ENCODE results near the gene TP53I3.
"Not testable (repeated sequence)": the region's sequence is repeated elsewhere in the genome, so short reads cannot be mapped to it uniquely, and the experiment has no call there.

Gene TP53I3

DNA sequence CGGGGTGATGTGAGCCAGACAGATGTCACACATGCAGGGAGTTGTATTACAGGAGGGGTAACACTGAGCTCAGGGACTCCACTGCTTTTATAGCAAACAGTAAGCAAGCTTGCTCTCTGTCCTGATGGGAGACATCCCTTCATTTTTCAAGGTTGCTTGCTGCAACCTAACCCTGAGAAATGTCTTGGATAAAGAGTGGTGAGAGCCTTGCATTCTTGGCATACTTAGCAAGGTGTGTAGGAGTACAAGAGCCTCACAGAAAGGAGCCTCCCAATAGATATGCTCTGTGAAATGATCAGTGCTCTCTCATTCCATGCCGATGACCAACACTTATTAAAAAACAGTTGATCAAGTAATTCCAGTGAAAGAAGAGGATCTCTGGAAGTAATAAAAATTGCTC, 30.4 kb upstream of the TP53I3 start:
- no peak overlapping the region for H3K4me3 ChIP-seq (ENCODE audit: low read length in 2 of 2)
- no peak overlapping the region for H3K27ac ChIP-seq (ENCODE audit: low read length)
- H3K9me3 ChIP-seq (ENCODE audit: control insufficient read depth in 2 of 2, low read length in 2 of 2), result no peaks in the 10 kb centered on the region
- no peak overlapping the region for H3K9ac ChIP-seq (ENCODE audit: low read length in 2 of 2)
- no peaks in the 10 kb centered on the region for H3K4me1 ChIP-seq (ENCODE audit: control insufficient read depth, insufficient read depth, low read length)
- peaks cover 5 to 6% of the 10 kb centered on the region in 2 donors for H3K36me3 ChIP-seq (ENCODE audit: control insufficient read depth in 2 of 2, insufficient read depth in 2 of 2, low read length in 2 of 2)
- no peaks in the 10 kb centered on the region for H3K27me3 ChIP-seq (ENCODE audit: control insufficient read depth in 1 of 2, insufficient read depth in 2 of 2, low read length in 2 of 2)

DNA sequence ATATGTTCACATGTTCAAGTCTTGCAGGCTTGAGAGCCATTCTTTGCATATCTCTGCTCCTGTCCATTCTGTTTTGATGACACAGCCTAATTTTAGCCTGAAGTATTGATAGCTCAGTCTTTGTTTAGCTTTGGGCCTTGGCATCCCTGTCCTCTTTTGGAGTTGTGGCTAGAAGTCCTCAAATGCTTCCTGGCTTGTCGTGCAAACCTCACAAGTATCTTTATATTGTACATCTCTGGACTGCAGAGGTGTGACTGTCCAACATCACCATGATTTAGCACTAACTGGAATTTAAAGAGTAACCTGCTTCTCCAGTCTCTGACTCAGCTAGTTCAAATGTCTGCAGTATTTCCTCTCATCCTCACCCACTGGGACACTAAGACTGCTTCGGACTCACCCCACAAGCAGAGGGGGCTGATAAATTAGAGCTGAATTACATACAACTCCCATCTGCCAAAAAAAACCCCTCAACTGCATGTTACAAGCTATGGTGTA, 26.8 kb upstream of the TP53I3 start:
- no peaks in the 10 kb centered on the region for H3K27me3 ChIP-seq (ENCODE audit: control insufficient read depth in 1 of 2, insufficient read depth in 2 of 2, low read length in 2 of 2)
- no peaks in the 10 kb centered on the region for H3K9me3 ChIP-seq (ENCODE audit: control insufficient read depth in 2 of 2, low read length in 2 of 2)
- H3K4me3 ChIP-seq (ENCODE audit: low read length in 2 of 2), result no peak overlapping the region
- no peak overlapping the region for H3K27ac ChIP-seq (ENCODE audit: low read length)
- H3K4me1 ChIP-seq (ENCODE audit: control insufficient read depth, insufficient read depth, low read length), result no peaks in the 10 kb centered on the region
- peaks cover 5 to 6% of the 10 kb centered on the region in 2 donors for H3K36me3 ChIP-seq (ENCODE audit: control insufficient read depth in 2 of 2, insufficient read depth in 2 of 2, low read length in 2 of 2)
- no peak overlapping the region for H3K9ac ChIP-seq (ENCODE audit: low read length in 2 of 2)

DNA sequence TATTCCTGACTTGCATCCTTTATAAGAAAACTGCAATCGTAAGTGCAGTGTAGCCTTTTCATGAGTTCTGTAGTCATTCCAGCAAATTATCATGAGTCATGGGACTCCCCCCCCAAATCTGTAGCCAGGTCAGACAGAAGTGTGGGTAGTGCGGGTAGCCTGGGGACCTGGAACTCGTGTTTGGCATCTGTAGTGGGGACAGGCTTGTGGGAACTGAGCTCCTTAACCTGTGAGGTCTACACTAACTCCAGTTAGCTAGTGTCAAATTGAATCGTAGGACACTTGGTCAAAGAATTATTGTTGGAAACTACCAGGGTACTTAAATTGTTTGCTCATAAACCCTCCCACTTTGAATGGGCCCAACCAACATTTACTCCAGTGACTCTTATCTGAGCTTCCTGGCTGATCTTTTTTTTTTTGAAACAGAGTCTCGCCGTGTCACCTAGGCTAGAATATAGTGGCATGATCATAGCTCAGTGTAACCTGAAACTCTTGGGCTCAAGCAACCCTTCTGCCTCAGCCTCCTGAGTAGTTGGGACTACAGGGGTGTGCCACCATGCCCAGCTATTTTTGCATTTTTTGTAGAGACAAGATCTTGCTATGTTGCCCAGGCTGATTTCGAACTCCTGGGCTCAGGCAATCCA, 26.1 kb upstream of the TP53I3 start:
- no peak overlapping the region for H3K9ac ChIP-seq (ENCODE audit: low read length in 2 of 2)
- H3K4me1 ChIP-seq (ENCODE audit: control insufficient read depth, insufficient read depth, low read length), result no peaks in the 10 kb centered on the region
- no peak overlapping the region for H3K4me3 ChIP-seq (ENCODE audit: low read length in 2 of 2)
- H3K27me3 ChIP-seq (ENCODE audit: control insufficient read depth in 1 of 2, insufficient read depth in 2 of 2, low read length in 2 of 2), result no peaks in the 10 kb centered on the region
- H3K36me3 ChIP-seq (ENCODE audit: control insufficient read depth in 2 of 2, insufficient read depth in 2 of 2, low read length in 2 of 2), result peaks cover 5 to 6% of the 10 kb centered on the region in 2 donors
- no peak overlapping the region for H3K27ac ChIP-seq (ENCODE audit: low read length)
- no peaks in the 10 kb centered on the region for H3K9me3 ChIP-seq (ENCODE audit: control insufficient read depth in 2 of 2, low read length in 2 of 2)

DNA sequence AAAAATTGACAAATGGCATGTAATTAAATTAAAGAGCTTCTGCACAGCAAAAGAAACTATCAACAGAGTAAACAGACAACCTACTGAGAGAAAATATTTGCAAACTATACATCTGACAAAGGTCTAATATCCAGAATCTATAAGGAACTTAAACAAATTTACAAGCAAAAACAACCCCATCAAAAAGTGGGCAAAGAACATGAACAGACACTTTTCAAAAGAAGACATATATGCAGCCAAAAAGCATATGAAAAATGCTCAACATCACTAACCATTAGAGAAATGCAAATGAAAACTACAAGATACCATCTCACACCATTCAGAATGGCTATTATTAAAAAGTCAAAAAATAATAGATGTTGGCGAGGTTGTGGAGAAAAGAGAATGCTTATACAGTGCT, 24.8 kb upstream of the TP53I3 start:
- not testable (repeated sequence) for H3K4me1 ChIP-seq (ENCODE audit: control insufficient read depth, insufficient read depth, low read length); H3K27me3 ChIP-seq (ENCODE audit: control insufficient read depth in 1 of 2, insufficient read depth in 2 of 2, low read length in 2 of 2); H3K9ac ChIP-seq (ENCODE audit: low read length in 2 of 2); H3K9me3 ChIP-seq (ENCODE audit: control insufficient read depth in 2 of 2, low read length in 2 of 2); H3K36me3 ChIP-seq (ENCODE audit: control insufficient read depth in 2 of 2, insufficient read depth in 2 of 2, low read length in 2 of 2); H3K27ac ChIP-seq (ENCODE audit: low read length); H3K4me3 ChIP-seq (ENCODE audit: low read length in 2 of 2)

DNA sequence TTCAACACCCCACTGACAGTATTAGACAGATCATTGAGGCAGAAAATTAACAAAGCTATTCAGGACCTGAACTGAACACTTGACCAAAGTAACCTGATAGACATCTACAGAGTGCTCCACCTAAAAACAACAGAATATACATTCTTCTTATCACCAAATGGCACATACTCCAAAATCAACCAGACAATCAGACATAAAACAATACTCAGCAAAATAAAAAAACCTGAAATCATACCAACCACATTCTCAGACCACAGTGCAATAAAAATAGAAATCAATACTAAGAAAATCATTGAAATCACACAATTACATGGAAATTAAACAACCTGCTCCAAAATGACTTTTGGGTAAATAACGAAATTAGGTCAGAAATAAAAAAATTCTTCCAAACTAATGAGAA, 22.7 kb upstream of the TP53I3 start:
- H3K4me3 ChIP-seq (ENCODE audit: low read length in 2 of 2), result no peak overlapping the region
- H3K36me3 ChIP-seq (ENCODE audit: control insufficient read depth in 2 of 2, insufficient read depth in 2 of 2, low read length in 2 of 2), result peaks cover 0 to 5% of the 10 kb centered on the region in 2 donors
- no peak overlapping the region for H3K27ac ChIP-seq (ENCODE audit: low read length)
- H3K9ac ChIP-seq (ENCODE audit: low read length in 2 of 2), result no peak overlapping the region
- H3K4me1 ChIP-seq (ENCODE audit: control insufficient read depth, insufficient read depth, low read length), result peaks cover 7% of the 10 kb centered on the region
- H3K9me3 ChIP-seq (ENCODE audit: control insufficient read depth in 2 of 2, low read length in 2 of 2), result no peaks in the 10 kb centered on the region
- no peaks in the 10 kb centered on the region for H3K27me3 ChIP-seq (ENCODE audit: control insufficient read depth in 1 of 2, insufficient read depth in 2 of 2, low read length in 2 of 2)

DNA sequence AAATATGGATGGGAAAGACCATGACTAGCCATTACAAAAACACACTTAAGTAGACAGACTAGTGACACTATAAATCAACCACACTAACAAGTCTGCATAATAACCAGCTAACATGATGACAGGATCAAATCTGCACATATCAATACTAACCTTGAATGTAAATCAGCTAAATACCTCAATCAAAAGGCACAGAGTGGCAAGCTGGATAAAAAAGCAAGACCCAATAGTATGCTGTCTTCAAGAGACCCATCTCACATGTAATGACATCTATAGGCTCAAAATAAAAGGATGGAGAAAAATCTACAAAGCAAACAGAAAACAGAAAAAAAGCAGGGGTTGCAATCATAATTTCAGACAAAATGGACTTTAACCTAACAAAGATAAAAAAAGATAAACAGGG, 22.2 kb upstream of the TP53I3 start:
- H3K27me3 ChIP-seq (ENCODE audit: control insufficient read depth in 1 of 2, insufficient read depth in 2 of 2, low read length in 2 of 2), result no peaks in the 10 kb centered on the region
- H3K9me3 ChIP-seq (ENCODE audit: control insufficient read depth in 2 of 2, low read length in 2 of 2), result no peaks in the 10 kb centered on the region
- no peak overlapping the region for H3K9ac ChIP-seq (ENCODE audit: low read length in 2 of 2)
- H3K4me3 ChIP-seq (ENCODE audit: low read length in 2 of 2), result no peak overlapping the region
- no peak overlapping the region for H3K27ac ChIP-seq (ENCODE audit: low read length)
- H3K36me3 ChIP-seq (ENCODE audit: control insufficient read depth in 2 of 2, insufficient read depth in 2 of 2, low read length in 2 of 2), result peaks cover 0 to 5% of the 10 kb centered on the region in 2 donors
- peaks cover 7% of the 10 kb centered on the region for H3K4me1 ChIP-seq (ENCODE audit: control insufficient read depth, insufficient read depth, low read length)

DNA sequence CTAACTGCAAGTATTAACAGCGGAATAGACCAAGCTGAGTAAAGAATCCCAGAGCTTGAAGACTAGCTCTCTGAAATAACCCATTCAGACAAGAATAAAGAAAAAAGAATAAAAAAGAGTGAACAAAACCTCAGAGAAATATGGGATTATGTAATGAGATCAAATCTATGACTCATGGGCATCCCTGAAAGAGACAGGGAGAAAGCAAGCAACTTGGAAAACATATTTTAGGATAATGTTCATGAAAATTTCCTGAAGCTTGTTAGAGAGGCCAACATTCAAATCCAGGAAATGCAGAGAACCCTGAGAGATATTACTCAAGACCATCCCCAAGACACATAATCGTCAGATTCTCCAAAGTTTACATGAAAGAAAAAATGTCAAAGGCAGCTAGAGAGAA, 21.2 kb upstream of the TP53I3 start:
- Histone ChIP-seq H3K27ac (ENCODE audit: low read length) (no peak overlapping the region), H3K9ac (ENCODE audit: low read length in 2 of 2) (no peak overlapping the region), H3K4me3 (ENCODE audit: low read length in 2 of 2) (no peak overlapping the region), H3K36me3 (ENCODE audit: control insufficient read depth in 2 of 2, insufficient read depth in 2 of 2, low read length in 2 of 2) (peaks cover 0 to 5% of the 10 kb centered on the region in 2 donors), H3K4me1 (ENCODE audit: control insufficient read depth, insufficient read depth, low read length) (peaks cover 7% of the 10 kb centered on the region), H3K9me3 (ENCODE audit: control insufficient read depth in 2 of 2, low read length in 2 of 2) (no peaks in the 10 kb centered on the region), H3K27me3 (ENCODE audit: control insufficient read depth in 1 of 2, insufficient read depth in 2 of 2, low read length in 2 of 2) (no peaks in the 10 kb centered on the region)

DNA sequence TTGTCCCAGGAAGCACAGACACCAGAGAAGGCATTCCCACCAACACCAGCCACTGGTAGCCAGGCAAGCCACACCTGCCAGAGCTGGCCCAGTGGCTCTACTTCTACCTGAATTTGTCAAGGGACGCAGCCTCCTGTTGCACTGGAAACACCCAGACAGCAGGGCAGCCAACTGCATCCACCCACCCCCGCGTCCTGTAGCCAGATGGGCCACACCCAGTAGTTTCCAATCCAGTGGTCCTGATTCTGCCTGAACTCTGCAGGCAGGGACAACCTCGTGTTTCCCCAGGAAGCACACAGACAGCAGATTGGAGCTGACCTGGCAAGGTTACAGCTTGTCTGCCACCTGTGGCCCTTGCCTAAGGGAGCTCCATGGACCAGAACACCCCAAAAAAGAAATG, 20.3 kb upstream of the TP53I3 start:
- H3K4me3 ChIP-seq (ENCODE audit: low read length in 2 of 2), result no peak overlapping the region
- H3K9ac ChIP-seq (ENCODE audit: low read length in 2 of 2), result no peak overlapping the region
- no peak overlapping the region for H3K27ac ChIP-seq (ENCODE audit: low read length)
- no peaks in the 10 kb centered on the region for H3K9me3 ChIP-seq (ENCODE audit: control insufficient read depth in 2 of 2, low read length in 2 of 2)
- H3K36me3 ChIP-seq (ENCODE audit: control insufficient read depth in 2 of 2, insufficient read depth in 2 of 2, low read length in 2 of 2), result peaks cover 0 to 5% of the 10 kb centered on the region in 2 donors
- no peaks in the 10 kb centered on the region for H3K27me3 ChIP-seq (ENCODE audit: control insufficient read depth in 1 of 2, insufficient read depth in 2 of 2, low read length in 2 of 2)
- H3K4me1 ChIP-seq (ENCODE audit: control insufficient read depth, insufficient read depth, low read length), result peaks cover 7% of the 10 kb centered on the region

DNA sequence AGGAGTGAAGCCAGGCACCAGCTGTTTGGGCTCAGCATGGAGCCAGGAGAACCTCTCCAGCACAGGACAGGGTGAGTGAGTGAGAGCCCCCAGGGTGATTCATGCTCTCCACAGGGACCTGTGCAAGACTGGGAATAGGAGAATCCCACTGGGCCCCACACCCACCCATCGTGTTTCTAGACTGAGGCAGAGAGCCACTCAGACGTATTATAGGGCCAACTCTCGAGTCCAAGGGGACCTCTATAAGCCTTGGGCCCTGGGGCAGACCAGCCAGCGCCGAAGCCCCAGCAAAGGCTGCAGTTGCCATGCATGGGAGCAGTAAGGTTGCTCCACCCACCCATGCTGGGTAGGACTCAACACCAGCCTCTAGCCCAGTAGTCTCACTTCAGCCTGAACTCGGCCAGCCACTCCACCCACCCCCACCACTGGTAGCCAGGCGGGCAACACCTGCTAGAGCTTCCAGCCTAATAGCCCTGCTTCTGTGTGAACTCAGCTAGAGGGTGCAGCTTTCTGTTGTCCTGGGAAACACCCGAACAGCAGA, 19.5 kb upstream of the TP53I3 start:
- no peak overlapping the region for H3K27ac ChIP-seq (ENCODE audit: low read length)
- peaks cover 7% of the 10 kb centered on the region for H3K4me1 ChIP-seq (ENCODE audit: control insufficient read depth, insufficient read depth, low read length)
- H3K27me3 ChIP-seq (ENCODE audit: control insufficient read depth in 1 of 2, insufficient read depth in 2 of 2, low read length in 2 of 2), result no peaks in the 10 kb centered on the region
- no peaks in the 10 kb centered on the region for H3K9me3 ChIP-seq (ENCODE audit: control insufficient read depth in 2 of 2, low read length in 2 of 2)
- peaks cover 0 to 5% of the 10 kb centered on the region in 2 donors for H3K36me3 ChIP-seq (ENCODE audit: control insufficient read depth in 2 of 2, insufficient read depth in 2 of 2, low read length in 2 of 2)
- H3K4me3 ChIP-seq (ENCODE audit: low read length in 2 of 2), result no peak overlapping the region
- H3K9ac ChIP-seq (ENCODE audit: low read length in 2 of 2), result no peak overlapping the region

DNA sequence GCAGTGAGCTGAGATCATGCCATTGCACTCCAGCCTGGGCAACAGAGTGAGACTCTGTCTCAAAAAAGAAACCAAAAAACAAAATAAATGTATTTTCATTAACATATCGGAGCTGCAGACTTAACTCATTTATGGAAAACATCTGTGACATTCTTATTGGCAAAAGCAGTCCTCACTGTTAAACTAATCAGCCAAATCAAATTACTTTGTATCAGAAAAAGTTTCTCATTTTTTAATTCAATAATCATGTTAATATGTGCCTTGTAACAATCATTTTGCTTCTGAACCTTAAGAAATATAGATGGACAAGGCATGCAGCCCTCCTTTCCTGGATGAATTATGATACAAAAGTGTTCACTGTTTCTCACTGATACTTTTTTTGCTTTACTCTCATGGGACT, 18.0 kb upstream of the TP53I3 start:
- H3K4me1 ChIP-seq (ENCODE audit: control insufficient read depth, insufficient read depth, low read length), result peaks cover 7% of the 10 kb centered on the region
- no peaks in the 10 kb centered on the region for H3K27me3 ChIP-seq (ENCODE audit: control insufficient read depth in 1 of 2, insufficient read depth in 2 of 2, low read length in 2 of 2)
- H3K4me3 ChIP-seq (ENCODE audit: low read length in 2 of 2), result no peak overlapping the region
- no peaks in the 10 kb centered on the region for H3K9me3 ChIP-seq (ENCODE audit: control insufficient read depth in 2 of 2, low read length in 2 of 2)
- H3K27ac ChIP-seq (ENCODE audit: low read length), result no peak overlapping the region
- no peak overlapping the region for H3K9ac ChIP-seq (ENCODE audit: low read length in 2 of 2)
- H3K36me3 ChIP-seq (ENCODE audit: control insufficient read depth in 2 of 2, insufficient read depth in 2 of 2, low read length in 2 of 2), result peaks cover 0 to 5% of the 10 kb centered on the region in 2 donors

DNA sequence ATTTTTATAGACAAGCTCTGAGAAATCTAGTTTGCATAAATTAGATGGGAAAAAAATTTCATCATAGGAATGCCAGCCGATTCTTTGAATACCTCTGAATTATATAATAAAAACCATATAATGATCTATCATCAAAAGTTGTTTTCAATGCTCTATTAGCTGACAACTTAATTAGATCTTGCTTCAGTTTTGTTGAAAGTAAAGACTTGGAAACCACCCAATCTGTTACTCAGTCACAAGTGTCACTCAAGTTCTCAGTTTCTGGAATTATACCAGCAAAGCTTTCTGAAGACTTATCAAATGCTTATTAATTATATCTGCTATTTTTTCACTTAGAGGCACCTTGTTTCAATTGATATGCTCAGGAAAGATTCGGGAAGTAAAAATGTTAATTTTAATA, 17.4 kb upstream of the TP53I3 start:
- Histone ChIP-seq H3K4me1 (ENCODE audit: control insufficient read depth, insufficient read depth, low read length) (peaks cover 7% of the 10 kb centered on the region), H3K27me3 (ENCODE audit: control insufficient read depth in 1 of 2, insufficient read depth in 2 of 2, low read length in 2 of 2) (no peaks in the 10 kb centered on the region), H3K36me3 (ENCODE audit: control insufficient read depth in 2 of 2, insufficient read depth in 2 of 2, low read length in 2 of 2) (peaks cover 0 to 5% of the 10 kb centered on the region in 2 donors), H3K4me3 (ENCODE audit: low read length in 2 of 2) (no peak overlapping the region), H3K9ac (ENCODE audit: low read length in 2 of 2) (no peak overlapping the region), H3K9me3 (ENCODE audit: control insufficient read depth in 2 of 2, low read length in 2 of 2) (no peaks in the 10 kb centered on the region), H3K27ac (ENCODE audit: low read length) (no peak overlapping the region)

Data from stomach smooth muscle (tissue), 2 donors.